Amniotic epithelial cell (primary cell): ENCODE results near the gene ERCC6L.
"Not testable (repeated sequence)": the region's sequence is repeated elsewhere in the genome, so short reads cannot be mapped to it uniquely, and the experiment has no call there.

ENCODE experiments used
- DNase-seq: peaks from one replicate; pipeline ENCODE4 v3.0.0-alpha.2; 2010; ENCODE audit warnings: low read depth

The ERCC6L gene

GRCh38 chrX:72253686-72254085 is 14.9 kb upstream of the ERCC6L start:
- no peak for DNase-seq

- peak; percentile 44 for DNase-seq
These were observed 8.5 kb upstream of the ERCC6L start for GRCh38 chrX:72247206-72247942.

- DNase-seq, result peak; percentile 46
These were observed 6.7 kb upstream of the ERCC6L start for GRCh38 chrX:72245461-72246089.

- DNase-seq, result peak; percentile 57
These were observed 4.6 kb upstream of the ERCC6L start for GRCh38 chrX:72243472-72243871.

GRCh38 chrX:72240976-72241375 is 2.1 kb upstream of the ERCC6L start:
- no peak for DNase-seq

GRCh38 chrX:72238183-72238582 is 644 bp downstream of the ERCC6L start:
- DNase-seq, result no peak

GRCh38 chrX:72236841-72237240 is 2.0 kb downstream of the ERCC6L start:
- no peak for DNase-seq

- no peak for DNase-seq
These were observed 8.5 kb downstream of the ERCC6L start for GRCh38 chrX:72230290-72230689.

- not testable (repeated sequence) for DNase-seq
These were observed 18.5 kb downstream of the ERCC6L start for GRCh38 chrX:72220375-72220774.

- no peak for DNase-seq
These were observed 21.9 kb downstream of the ERCC6L start for GRCh38 chrX:72216973-72217372.

- no peak for DNase-seq
These were observed 30.6 kb downstream of the ERCC6L start for GRCh38 chrX:72208126-72208800.

- DNase-seq, result no peak
These were observed 31.5 kb downstream of the ERCC6L start for GRCh38 chrX:72207366-72207765.

- no peak for DNase-seq
These were observed 33.1 kb downstream of the ERCC6L start for GRCh38 chrX:72205706-72206105.

- DNase-seq, result no peak
These were observed 35.4 kb downstream of the ERCC6L start for GRCh38 chrX:72203421-72203820.

GRCh38 chrX:72202792-72203401 is 35.9 kb downstream of the ERCC6L start:
- DNase-seq, result no peak

- peak; percentile 65 for DNase-seq
These were observed 36.8 kb downstream of the ERCC6L start for GRCh38 chrX:72201836-72202536.

GRCh38 chrX:72182924-72183323 is 55.9 kb downstream of the ERCC6L start:
- no peak for DNase-seq

GRCh38 chrX:72181178-72182125 is 57.4 kb downstream of the ERCC6L start, which contains the start of gene PIN4:
Gene PIN4, plus strand, starts transcription at chrX:72181757. Its CDS starts 29 bp downstream, at chrX:72181786.
- peak; percentile 95 for DNase-seq

- DNase-seq, result no peak
These were observed 58.3 kb downstream of the ERCC6L start for GRCh38 chrX:72180539-72180938.

GRCh38 chrX:72176981-72177380 is 61.8 kb downstream of the ERCC6L start:
- no peak for DNase-seq

- not testable (repeated sequence) for DNase-seq
These were observed 62.5 kb downstream of the ERCC6L start for GRCh38 chrX:72176289-72176688.
